Subcutaneous abdominal adipose tissue (tissue), 5 donors: ENCODE measurements around the gene HM13.
A peak's percentile ranks its signal among the peaks of the same experiment; 100 is the strongest.
"Not testable (repeated sequence)": the region's sequence is repeated elsewhere in the genome, so short reads cannot be mapped to it uniquely, and the experiment has no call there.

Source experiments
- H3K27ac ChIP-seq: one replicate; pipeline ENCODE4 v1.7.0; 2013; ENCODE audit warnings: low read depth, mild to moderate bottlenecking, inconsistent platforms, low read length, moderate library complexity
- H3K27me3 ChIP-seq, 5 donors: one replicate each; pipeline ENCODE4 v1.7.0; 2013; ENCODE audit warnings: low read length in 5 of 5, inconsistent platforms in 1 of 5; ENCODE audit not compliant: control insufficient read depth in 5 of 5, insufficient read depth in 4 of 5
- H3K36me3 ChIP-seq, 5 donors: one replicate each; pipeline ENCODE4 v1.7.0; 2013; ENCODE audit warnings: low read length in 5 of 5; ENCODE audit not compliant: control insufficient read depth in 5 of 5, insufficient read depth in 5 of 5
- H3K4me1 ChIP-seq, 5 donors: one replicate each; pipeline ENCODE4 v1.7.0; 2013; ENCODE audit warnings: low read length in 5 of 5, mild to moderate bottlenecking in 3 of 5, moderate library complexity in 1 of 5; ENCODE audit not compliant: control insufficient read depth in 5 of 5, insufficient read depth in 5 of 5
- H3K4me3 ChIP-seq, 5 donors: one replicate each; pipeline ENCODE4 v1.7.0; 2013; ENCODE audit warnings: low read length in 5 of 5, low read depth in 1 of 5
- H3K9ac ChIP-seq, 5 donors: one replicate each; pipeline ENCODE4 v1.7.0; 2013; ENCODE audit warnings: low read length in 5 of 5, mild to moderate bottlenecking in 4 of 5, moderate library complexity in 3 of 5
- H3K9me3 ChIP-seq, 5 donors: one replicate each; pipeline ENCODE4 v1.7.0; 2013; ENCODE audit warnings: low read length in 5 of 5; ENCODE audit not compliant: control insufficient read depth in 5 of 5
- donor health status: healthy.
- donor health status: healthy.
- donor health status: healthy.
- donor health status: healthy.
- donor health status: healthy.

Gene HM13

DNA sequence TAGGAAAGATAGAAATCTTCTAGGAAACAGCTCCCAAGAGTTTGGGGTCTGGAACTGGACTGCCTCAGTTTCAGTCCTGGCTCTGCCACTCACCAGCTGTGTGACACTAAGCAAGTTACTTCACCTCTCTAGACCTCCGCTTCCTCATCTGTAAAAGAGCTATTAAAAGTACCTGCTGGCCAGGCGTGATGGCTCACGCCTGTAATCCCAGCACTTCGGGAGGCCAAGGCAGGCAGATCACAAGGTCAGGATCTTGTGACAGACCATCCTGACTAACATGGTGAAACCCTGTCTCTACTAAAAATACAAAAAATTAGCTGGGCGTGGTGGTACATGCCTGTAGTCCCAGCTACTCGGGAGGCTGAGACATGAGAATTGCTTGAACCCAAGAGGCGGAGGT lies 7.0 kb downstream of the HM13 start:
- not testable (repeated sequence) for H3K27me3 ChIP-seq, H3K9ac ChIP-seq

DNA sequence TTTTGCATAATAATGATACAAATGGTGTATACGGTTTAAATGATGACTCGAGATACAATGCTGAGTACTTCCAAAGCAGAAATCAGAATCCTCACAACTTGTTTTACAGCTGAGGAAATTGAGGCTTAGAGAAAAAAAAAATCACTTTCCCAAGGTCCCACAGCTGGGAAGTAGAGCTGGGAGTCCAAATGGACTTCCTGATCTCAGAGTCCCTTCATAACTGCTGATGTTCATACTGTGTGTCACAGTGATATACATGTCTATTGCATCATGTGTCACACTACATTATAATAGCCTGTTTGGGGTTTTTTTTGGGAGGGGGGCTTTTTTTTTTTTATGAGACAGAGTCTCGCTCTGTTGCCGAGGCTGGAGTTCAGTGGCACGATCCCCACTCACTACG lies 8.5 kb downstream of the HM13 start:
- no peaks in the 10 kb centered on the region for H3K9me3 ChIP-seq
- no peak overlapping the region for H3K4me3 ChIP-seq
- H3K36me3 ChIP-seq, result peaks cover 5 to 20% (median 14%) of the 10 kb centered on the region in 5 donors
- H3K9ac ChIP-seq, result no peak overlapping the region
- no peak overlapping the region for H3K27ac ChIP-seq
- H3K27me3 ChIP-seq, result no peaks in the 10 kb centered on the region
- peaks cover 0 to 29% (median 20%) of the 10 kb centered on the region in 5 donors for H3K4me1 ChIP-seq

More for the DNA sequence above, 7.0 kb downstream of the HM13 start:
- H3K9me3 ChIP-seq, H3K4me3 ChIP-seq, H3K27ac ChIP-seq, H3K36me3 ChIP-seq: not testable (repeated sequence)
- H3K4me1 ChIP-seq, result peaks cover 6 to 42% (median 34%) of the 10 kb centered on the region in 5 donors

DNA sequence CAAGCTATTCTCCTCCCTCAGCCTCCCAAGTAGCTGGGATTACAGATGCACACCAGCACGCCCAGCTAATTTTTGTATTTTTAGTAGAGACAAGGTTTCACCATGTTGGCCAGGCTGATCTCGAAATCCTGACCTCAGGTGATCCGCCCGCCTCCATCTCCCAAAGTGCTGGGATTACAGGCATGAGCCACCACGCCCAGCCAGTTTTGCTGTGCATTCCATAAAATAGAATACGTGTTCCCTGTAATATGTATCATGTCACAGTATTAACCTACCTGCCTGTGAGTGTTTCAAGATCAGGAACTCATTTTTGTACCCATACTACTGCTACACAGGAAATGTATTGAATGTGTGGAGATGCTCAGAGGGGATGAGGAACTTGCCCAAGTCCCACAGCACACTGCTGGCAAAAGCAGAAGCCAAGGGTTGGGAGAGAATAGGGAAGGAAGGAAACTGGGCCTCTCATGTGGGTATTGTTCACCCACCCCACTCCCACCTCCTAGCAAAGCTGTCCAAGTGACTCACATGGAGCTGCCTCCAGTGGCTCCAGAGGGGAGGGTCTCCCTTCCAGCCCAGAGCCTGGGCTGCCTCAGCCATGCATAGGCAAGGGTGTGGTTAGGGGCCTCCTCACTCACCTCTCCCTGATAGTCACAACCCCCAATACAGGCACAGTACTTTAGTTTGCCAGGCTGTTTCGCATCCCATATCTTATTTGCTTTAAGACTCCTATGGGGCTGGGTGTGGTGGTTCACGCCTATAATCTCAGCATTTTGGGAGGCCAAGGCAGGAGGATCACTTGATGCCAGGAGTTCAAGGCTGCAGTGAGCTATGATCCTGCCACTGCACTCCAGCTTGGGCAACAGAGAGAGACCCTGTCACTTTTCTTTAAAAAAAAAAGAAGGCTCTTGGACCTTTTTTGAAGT lies 9.4 kb downstream of the HM13 start:
- H3K4me1 ChIP-seq, result peaks cover 0 to 29% (median 20%) of the 10 kb centered on the region in 5 donors
- H3K36me3 ChIP-seq, result peaks cover 8 to 29% (median 22%) of the 10 kb centered on the region in 5 donors
- H3K9me3 ChIP-seq, result no peaks in the 10 kb centered on the region
- H3K9ac ChIP-seq, result no peak overlapping the region
- H3K27me3 ChIP-seq, result no peaks in the 10 kb centered on the region
- H3K27ac ChIP-seq, result no peak overlapping the region
- no peak overlapping the region for H3K4me3 ChIP-seq

DNA sequence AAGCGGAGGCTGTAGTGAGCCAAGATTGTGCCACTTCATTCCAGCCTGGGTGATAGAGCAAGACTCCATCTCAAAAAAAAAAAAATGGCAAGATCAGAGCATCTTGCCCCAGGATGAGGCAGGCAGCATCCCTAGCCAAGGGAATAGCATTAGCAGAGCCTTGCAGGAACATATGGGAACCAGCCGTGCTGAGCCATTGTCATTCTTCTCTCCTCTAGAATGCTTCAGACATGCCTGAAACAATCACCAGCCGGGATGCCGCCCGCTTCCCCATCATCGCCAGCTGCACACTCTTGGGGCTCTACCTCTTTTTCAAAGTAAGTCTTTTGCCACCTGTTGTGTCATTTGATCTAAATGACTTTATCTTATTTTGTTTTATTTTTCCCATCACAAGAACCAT lies 13.0 kb downstream of the HM13 start:
- Histone ChIP-seq H3K9ac (no peak overlapping the region), H3K36me3 (peaks cover 8 to 58% (median 44%) of the 10 kb centered on the region in 5 donors), H3K4me1 (peaks cover 0 to 19% (median 12%) of the 10 kb centered on the region in 5 donors), H3K27me3 (no peaks in the 10 kb centered on the region), H3K4me3 (no peak overlapping the region), H3K27ac (no peak overlapping the region), H3K9me3 (no peaks in the 10 kb centered on the region)

DNA sequence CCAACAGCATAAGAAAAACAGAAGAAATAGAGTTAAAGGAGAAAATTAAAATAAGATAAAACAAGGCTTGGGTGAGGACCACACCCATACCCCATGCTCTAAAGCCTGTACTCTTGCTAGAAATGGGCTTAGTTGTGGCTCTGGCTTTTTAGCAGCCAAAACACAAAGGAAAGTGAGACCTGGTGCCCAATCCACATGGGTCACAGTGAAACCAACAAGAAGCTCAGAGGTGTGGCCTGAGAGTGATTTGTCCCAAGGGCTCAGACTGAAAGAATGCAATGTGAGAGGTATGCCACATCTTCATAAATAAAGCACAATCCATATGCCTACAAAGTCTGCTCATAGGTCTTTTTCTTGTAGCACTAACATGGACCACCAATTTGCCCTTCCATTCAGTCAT lies 21.1 kb downstream of the HM13 start:
- Histone ChIP-seq H3K27me3 (no peaks in the 10 kb centered on the region), H3K27ac (no peak overlapping the region), H3K9ac (no peak overlapping the region), H3K4me3 (no peak overlapping the region), H3K36me3 (peaks cover 5 to 96% (median 76%) of the 10 kb centered on the region in 5 donors), H3K4me1 (peaks cover 0 to 13% (median 0%) of the 10 kb centered on the region in 5 donors), H3K9me3 (no peaks in the 10 kb centered on the region)

DNA sequence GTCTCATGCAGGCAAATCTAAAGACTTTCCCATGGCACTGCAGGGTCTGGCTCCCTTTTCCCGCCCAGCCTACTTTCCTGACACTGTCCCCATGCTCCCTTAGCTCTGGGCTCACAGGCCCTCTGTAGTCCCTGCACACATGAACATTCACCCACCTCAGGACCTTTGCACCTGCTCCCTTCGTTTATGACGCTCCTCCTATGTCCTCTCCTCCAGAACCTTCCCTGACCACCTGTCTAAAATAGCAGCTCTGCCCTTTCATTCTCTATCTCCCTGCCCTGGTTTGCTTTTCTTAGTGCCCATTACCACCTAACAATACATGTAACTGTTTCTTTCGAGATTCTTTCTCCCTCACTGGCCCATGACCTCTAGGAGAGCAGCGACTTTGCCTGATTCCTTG lies 22.3 kb downstream of the HM13 start:
- H3K9ac ChIP-seq, result no peak overlapping the region
- no peaks in the 10 kb centered on the region for H3K27me3 ChIP-seq
- peaks cover 0 to 13% (median 0%) of the 10 kb centered on the region in 5 donors for H3K4me1 ChIP-seq
- no peak overlapping the region for H3K4me3 ChIP-seq
- no peak overlapping the region for H3K27ac ChIP-seq
- no peaks in the 10 kb centered on the region for H3K9me3 ChIP-seq
- peaks cover 5 to 90% (median 72%) of the 10 kb centered on the region in 5 donors for H3K36me3 ChIP-seq

DNA sequence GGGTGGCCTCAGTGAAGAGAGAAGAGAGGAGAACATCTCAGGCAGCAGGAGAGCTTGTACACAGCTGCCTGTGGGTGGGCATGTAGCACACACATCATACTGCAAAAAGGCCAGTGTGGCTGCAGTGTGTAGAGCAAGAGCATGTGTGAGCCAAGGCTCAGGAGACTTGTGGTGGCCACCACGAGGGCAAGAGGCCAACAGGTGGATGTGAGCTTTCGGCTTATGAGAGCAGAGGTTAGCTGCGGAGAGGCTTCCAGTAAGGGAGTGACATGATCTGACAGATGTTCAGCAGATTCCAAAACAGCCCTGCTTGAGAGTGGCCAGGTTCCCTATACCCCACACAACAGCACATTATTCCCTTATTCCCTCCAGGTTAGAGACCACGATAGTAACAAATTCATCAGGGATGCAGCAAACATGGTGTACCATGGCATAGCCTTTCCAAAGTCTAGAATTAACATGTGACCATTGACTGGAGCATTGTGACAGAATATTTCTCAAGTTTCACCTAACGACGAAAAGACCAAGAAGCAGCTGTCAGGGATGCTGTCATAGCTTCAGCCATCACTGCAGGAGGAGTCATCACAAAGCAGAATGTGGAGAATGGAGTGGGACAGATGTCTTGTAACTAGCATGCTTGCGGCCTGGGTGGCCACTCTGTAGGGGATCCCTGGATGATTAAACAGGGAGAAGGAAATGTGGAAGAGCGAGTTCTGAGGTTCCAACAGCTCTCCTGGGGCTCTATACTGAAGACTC lies 23.1 kb downstream of the HM13 start:
- Histone ChIP-seq H3K4me1 (peaks cover 0 to 19% (median 0%) of the 10 kb centered on the region in 5 donors), H3K9ac (no peak overlapping the region), H3K27ac (no peak overlapping the region), H3K4me3 (no peak overlapping the region), H3K36me3 (peaks cover 4 to 89% (median 71%) of the 10 kb centered on the region in 5 donors), H3K27me3 (no peaks in the 10 kb centered on the region), H3K9me3 (no peaks in the 10 kb centered on the region)

DNA sequence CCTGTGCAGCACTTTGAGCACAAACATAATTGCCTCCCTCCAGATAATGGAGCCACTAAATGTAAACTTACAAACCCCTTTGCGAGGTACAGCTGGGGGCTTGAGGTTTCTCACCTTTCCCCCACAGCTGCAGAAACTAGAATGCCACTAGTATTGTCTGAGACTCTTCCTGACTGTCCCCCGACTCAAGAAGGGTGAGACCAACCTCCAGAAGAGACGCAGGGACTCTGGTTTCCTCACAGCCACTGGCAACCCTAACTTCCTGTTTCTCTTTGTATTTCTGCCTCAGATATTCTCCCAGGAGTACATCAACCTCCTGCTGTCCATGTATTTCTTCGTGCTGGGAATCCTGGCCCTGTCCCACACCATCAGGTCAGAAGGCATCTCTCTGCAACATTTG lies 23.6 kb downstream of the HM13 start:
- Histone ChIP-seq H3K27ac (no peak overlapping the region), H3K4me1 (peaks cover 0 to 20% (median 0%) of the 10 kb centered on the region in 5 donors), H3K27me3 (no peaks in the 10 kb centered on the region), H3K4me3 (no peak overlapping the region), H3K36me3 (peaks cover 0 to 89% (median 70%) of the 10 kb centered on the region in 5 donors), H3K9ac (peak overlapping the region in 1 of 5 donors; percentile 23), H3K9me3 (no peaks in the 10 kb centered on the region)

DNA sequence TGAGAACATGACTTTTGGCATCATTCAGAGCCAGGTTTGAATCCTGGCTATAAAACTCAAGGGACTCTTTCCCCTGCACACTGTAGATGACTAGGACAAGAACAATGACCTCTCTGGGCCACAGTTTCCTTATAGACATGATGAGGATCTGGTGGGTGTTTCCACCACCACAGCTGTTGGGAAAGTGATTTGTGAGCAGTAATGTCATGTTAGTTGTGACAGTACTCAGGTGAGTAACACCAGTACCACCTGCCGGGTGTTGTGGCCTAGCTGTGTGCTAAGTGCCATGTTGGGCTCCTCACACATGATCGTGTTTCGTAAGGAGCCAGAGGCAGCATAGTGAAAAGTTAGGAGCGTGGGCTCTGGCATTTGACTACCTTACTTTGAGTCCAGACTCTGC lies 24.1 kb downstream of the HM13 start:
- no peaks in the 10 kb centered on the region for H3K27me3 ChIP-seq
- H3K4me3 ChIP-seq, result no peak overlapping the region
- H3K9ac ChIP-seq, result peak overlapping the region in 1 of 5 donors; percentile 39
- no peaks in the 10 kb centered on the region for H3K9me3 ChIP-seq
- peaks cover 0 to 88% (median 71%) of the 10 kb centered on the region in 5 donors for H3K36me3 ChIP-seq
- H3K27ac ChIP-seq, result no peak overlapping the region
- H3K4me1 ChIP-seq, result peaks cover 0 to 20% (median 0%) of the 10 kb centered on the region in 5 donors

DNA sequence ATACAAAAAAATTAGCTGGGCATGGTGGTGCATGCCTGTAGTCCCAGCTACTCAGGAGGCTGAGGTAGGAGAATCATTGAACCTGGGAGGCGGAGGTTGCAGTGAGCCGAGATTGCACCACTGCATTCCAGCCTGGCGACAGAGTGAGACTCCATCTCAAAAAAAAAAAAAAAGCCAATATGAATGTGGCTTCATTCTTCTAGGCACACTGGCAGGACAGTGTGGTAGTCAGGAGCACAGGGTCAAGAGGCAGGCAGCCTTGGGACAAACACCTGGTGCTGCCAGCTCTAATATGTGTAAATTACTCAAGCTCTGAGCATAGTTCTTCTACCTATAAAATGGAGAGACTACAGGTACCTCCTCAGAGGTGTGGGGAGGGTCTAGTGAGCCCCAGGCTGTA lies 25.4 kb downstream of the HM13 start:
- H3K9me3 ChIP-seq, H3K4me3 ChIP-seq, H3K9ac ChIP-seq, H3K27ac ChIP-seq, H3K27me3 ChIP-seq: not testable (repeated sequence)
- H3K4me1 ChIP-seq, result peaks cover 0 to 25% (median 3%) of the 10 kb centered on the region in 5 donors
- peaks cover 0 to 81% (median 64%) of the 10 kb centered on the region in 5 donors for H3K36me3 ChIP-seq
